NCI-H2171 treated with DMSO at 0.1 percent for 48 hours (cell line): ENCODE data around the gene ENTPD8.
"Not testable (repeated sequence)": the region's sequence is repeated elsewhere in the genome, so short reads cannot be mapped to it uniquely, and the experiment has no call there.

Experiments
- DNase-seq: peaks from one replicate; lab custom pipeline; 2025; lab: John Stamatoyannopoulos, UW

ENTPD8 gene

DNA sequence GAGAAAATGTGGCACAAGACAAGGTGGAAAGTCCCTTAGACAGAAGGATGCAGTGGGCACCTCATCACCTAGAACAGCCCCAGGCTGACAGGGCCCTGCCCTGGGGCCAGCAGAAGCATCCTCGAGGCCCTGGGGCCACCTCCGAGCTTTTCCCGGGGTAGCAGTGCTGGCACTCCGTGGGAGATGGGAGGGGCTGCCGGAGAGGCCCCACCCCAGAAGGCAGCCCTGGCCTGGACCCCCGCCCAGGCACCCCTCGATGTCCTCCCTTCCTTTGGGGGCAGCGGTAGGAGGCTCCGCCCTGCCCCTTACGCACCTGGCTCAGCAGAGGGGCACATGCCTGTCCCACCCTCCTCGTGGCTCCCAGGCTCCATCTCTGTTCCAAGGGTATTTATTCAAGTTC lies 35.7 kb upstream of the ENTPD8 start:
- no peak for DNase-seq

DNA sequence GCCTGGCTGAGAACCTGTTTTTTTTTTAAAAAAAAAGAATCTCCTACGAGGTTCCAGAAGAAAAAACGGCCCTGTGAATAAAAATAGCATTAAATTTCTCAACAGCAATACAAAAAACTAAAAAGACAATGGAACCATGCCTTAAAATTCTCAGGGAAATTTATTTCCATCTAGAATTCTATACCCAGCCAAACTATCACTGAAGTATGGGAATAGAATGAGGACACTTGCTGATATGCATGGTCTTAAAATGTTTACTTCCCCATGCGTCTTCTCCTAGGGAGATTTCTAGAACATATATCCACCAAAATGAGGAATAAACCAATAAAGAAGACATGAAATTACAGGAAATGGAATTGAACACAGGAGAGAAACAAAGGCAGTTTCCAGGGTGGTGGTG lies 34.5 kb upstream of the ENTPD8 start:
- no peak for DNase-seq

DNA sequence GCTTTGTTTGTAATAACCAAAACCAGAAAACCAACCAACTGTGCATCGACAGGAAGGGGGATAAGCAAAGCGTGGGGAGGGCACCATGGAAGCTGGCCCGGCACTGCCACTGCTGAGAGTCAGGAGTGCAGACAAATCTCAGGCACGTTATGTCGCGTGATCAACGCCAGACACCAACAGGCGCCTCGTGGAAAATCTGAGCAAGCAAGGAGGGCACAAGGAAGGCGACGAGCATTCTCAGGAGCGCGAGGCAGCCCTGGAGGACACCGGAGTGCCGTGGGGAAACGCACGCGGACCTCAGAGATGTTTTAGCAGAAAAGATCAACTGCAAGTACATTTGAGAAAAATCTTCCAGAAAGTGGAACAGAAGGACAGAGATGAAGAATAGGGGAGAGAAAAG lies 33.1 kb upstream of the ENTPD8 start:
- no peak for DNase-seq

DNA sequence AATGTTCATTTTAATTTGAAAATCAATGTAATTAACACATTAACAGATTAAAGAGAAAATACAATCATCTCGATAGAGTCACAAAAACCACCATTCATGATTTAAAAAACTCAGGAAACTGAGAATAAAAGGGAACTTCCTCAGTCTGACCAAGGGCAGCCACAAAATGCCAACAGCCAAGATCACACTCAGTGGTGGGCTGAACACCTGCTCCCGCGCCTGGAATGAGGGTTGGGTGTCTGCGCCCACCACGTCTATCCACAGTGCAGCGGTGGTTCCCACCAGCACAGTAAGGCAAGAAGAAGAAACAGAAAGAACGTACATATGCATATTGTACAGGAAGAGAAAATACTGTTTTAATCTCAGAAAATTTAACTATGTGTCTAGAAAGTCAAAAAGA lies 29.6 kb upstream of the ENTPD8 start:
- DNase-seq = no peak

DNA sequence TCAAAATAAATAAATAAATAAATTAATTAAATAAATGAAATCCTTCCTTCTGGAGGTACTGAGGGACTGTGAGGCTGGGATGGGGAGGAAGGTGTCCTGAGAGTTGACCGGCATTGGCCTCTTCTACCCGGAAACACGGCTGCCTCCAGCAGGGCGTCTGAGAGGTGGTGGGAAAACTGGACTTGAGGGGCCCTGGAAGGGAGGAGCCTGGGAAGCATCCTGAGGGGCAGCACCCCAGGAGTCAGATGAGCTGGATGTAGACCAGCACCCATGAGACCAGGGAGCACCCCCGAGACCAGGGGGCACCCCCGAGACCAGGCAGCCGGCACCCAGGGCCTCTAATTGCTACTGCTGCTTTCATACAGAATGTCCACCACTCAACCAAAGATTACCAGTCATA lies 26.7 kb upstream of the ENTPD8 start:
- DNase-seq = no peak

DNA sequence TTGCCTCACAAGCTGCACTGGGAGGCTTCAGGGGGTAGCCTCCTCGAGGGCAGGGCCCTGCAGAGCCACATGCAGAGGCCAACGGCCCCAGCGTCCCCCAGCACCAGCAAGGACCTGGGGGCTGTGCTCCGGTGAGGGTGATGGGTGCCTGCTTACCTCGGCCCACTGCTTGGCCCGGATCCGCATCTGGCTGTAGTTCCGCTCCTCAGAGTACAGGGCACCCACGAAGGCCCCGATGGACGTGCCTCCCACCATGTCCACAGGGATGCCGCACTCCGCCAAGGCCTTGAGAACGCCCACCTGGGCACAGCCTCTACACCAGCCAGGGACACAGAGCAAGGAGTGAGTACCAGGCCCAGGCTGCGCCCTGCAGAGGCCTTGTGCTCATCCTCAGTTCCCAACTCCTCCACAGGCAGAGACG lies 26.0 kb upstream of the ENTPD8 start:
- DNase-seq = no peak

DNA sequence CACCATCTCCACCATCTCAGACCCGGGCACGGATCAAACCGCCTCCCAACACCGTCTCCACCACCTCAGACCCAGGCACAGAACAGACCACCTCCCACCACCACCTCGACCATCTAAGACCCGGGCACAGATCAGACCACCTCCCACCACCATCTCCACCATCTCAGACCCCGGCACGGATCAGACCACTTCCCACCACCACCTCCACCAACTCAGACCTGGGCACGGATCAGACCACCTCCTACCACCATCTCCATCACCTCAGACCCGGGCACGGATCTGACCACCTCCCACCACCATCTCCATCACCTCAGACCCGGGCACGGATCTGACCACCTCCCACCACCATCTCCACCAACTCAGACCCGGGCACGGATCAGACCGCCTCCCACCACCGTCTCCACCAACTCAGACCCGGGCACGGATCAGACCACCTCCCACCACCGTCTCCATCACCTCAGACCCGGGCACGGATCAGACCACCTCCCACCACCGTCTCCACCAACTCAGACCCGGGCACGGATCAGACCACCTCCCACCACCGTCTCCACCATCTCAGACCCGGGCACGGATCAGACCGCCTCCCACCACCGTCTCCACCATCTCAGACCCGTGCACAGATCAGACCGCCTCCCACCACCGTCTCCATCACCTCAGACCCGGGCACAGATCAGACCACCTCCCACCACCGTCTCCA lies 25.4 kb upstream of the ENTPD8 start:
- not testable (repeated sequence) for DNase-seq

DNA sequence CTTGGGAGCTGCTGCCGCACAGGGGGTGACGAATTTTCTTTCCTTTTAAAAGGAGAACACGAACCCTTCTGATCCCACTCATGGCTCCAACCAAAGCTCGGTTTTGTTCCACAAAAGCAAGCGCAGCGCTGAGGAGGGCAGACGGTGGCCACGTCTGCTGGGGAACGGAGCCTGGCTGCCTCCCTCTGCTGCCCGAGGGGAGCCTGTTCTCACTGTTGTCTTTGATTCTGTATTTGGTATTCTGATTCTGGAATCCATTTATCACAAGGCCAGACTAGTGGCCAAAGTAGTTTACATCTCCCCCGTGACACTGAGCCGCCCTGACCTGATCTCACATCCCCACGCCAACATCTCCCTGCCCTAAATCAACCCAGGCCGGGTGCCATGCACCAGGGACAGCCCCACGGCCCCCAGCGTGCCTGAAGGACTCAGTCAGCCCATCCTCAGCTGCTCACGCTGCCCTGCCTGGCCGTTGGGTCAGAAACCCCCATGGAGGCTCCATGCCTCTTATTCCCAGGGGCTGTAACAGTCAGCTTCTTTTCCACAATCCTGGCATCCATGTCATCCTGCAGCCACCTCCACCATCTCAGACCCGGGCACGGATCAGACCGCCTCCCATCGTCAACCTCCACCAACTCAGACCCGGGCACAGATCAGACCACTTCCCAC lies 24.7 kb upstream of the ENTPD8 start:
- no peak for DNase-seq

DNA sequence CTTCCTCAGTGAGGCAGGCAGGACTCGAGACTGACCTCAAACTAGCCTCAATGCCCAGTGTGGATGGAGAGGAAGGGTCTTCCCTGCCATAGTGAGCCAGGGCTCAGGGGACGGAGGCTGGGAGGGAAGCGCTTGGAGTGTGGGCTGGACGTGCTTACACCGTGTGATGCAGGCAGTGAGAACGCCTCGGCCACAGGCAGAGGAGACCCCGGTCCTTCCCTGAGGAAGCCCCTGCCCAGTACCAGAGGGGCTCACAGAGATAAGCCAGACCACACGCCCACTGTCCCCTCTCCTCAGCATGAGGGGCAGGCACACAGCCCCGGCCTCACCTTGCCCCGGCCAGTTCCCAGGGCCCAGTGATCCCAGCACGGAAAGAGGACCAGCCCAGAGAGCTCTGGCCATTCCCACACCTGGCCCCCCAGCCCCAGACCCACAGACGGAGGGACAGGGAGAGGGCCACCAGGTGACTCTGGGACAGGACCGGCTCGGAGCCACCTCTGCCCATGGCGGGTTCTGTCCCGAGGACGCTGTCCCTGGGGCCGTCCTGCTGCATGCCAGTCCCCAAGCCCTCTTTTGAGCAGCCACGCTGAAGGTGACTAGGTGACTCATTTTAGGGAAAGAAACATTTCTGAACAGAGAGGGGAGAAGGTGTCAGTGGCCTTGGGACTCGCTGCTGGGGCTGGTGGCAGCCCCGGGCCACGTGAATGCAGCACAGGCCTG lies 24.0 kb upstream of the ENTPD8 start:
- no peak for DNase-seq

DNA sequence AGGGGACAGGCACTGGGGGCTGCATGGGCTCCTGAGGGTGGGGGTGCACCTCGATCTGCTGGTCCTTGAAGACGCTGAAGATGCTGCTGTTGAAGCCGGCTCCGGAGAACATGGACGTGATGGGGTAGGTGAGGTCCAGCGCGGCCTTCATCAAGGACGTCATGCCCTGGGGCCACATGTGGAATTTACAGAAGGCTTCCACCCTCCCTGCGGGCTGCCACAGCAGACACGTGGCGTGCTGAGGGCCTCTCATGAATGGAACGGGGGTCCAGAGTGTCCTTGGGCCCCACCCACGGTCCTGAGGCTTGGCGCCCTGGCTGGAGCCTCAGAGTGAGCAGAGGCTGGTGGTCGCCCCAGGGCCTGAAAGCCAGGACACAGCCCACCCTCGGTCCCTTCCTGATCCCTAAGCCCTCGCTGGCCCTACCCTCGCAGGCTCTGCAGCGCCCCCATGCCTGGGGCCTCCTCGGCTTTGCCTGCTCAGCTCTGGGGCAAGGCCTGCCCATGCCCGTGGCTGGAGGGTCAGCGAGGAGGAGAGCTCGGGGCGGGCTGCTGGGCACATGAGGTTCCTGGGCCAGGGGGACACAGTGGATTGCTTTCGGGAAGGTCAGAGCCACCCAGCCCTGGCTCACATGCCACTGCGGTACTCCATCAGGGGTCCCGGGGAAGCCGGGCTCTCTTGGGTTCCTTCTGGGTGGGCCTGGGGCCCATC lies 23.3 kb upstream of the ENTPD8 start:
- no peak for DNase-seq

DNA sequence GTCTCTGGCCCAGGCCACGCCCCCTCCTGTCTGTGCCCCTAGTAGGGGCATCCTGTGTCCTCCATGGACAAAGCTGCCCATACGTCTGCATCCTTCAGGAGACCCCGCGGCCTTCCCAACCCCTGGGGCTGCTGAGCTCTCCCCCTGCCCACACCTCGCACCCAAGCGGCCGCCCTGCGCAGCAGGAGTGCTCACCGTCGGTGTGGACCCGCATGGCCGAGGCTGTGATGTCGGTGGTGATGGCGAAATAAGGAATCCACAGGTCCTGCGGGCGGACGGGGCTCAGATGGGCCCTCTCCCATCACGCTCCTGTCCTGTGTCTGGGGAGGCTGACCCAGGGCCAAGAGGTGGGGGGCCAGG lies 22.8 kb upstream of the ENTPD8 start:
- DNase-seq = no peak

DNA sequence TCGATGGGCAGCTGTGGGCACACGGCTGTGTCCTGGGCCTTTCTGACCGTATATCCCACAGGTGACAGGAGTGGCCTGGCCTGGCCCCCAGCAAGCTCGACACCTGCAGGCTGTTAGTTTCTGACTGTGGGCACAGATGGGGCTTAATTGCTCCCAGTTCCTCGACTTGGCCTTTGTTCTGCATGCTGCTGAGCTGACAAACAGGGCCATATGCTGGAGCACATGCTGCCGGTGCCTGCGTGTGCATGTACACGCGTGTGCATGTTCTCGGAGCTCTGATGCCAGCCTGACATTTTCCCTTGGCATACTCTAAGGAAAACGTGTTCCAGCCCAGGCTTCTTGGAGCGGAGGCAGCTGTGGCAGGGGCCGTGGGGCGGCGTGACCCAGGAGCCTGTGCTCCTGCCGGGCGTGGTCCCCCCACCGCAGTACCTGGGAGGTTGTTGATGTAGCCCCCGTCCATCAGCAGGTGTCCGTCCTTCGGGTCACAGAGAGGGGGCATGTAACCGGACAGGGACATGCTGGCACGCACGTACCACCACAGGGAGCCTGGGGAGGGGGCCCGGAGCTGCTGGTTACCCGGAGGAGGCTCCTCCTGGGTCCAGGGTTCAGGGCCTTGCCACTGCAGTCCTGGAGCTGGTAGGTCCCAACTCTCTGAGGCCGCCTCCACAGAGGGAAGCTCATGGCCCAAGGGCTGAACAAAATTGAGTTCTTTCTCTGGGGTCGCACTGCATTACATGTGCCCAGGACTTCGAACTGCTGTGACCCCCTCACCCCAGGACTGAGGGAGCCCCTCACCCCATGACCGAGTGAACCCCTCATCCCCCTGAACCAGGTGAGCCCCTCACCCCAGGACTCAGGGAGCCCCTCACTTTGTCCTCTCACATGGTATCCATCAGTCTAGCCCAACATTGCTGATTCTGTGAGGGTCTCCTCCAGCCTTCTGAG lies 22.1 kb upstream of the ENTPD8 start:
- peak; percentile 88 for DNase-seq

DNA sequence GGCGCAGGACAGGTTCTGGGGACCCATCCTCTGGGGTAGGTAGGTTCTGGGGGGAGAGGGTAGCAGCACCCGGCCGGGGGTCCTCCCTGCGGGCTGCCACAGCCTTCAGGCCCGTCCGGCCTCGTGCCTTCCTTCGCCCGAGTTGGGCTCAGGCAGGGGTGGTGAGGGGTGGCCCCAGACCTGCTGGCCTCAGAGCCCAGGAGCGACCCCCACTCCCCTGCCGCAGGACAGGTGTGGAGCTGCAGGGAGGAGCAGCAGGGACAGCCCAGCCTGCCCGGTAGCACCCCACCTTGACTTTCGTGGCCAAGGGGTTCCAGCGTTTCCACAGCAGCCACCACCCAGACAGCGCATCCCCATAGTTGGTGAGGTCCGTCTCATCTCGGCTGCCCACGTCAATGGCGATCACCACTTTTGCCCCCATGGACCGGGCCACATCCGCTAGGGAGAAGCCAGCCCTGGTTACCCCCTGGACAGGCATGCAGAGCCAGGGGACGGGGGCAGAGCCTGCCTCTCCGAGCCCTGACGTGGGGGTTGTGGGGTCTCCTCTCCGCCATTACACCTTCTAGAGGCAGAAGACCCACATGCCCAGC lies 21.3 kb upstream of the ENTPD8 start:
- no peak for DNase-seq

DNA sequence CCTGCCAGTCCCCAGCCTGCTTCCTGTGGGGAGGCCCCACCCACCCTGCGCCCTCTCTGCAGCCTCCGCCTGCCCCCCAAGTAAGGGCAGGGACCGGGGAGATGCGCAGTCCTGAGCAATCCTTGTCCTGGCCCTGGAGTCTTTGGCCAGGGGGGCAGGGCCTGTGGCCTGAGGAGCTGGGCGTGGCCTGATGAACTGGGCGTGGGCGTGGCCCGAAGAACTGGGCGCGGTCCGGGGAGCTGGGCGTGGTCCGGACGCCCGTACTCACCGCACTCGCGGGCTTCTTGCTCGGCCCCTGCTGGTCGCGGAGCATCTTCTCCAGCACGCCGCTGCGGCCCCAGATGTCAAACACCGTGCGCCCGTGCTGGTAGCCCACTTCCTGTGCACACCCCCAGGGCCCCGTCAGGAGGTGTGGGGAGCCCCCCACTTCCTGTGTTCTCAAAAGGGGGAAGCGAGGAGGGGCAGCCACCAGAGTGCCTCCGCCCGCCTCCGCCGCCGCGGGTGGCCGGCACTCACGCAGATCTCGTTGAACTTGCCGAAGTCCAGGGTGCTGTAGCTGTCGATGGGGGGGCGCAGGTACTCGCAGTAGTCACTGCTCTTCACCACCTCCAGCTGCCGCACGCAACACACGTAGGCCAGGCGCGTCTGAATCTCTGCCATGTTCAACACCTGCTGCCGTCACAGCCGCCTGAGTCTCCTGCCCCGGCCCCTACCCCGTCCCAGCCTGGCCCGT lies 20.7 kb upstream of the ENTPD8 start:
- DNase-seq = no peak

DNA sequence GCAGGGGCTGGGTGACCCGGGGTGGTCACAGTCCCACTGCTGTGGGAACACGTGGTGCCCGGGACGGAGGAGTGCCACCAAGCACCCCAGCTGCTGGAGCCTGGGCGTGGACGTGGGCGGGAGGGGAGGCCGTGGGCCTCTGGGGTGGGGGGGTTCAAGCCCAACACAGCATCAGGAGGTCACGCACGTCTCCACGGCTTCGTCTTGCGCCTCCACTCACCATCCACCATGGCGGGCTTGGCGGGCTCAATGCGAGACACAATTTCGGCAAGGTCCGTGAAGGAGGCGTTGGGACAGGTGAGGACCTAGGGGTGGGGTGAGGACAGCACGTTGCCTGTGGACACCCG lies 20.1 kb upstream of the ENTPD8 start:
- no peak for DNase-seq

DNA sequence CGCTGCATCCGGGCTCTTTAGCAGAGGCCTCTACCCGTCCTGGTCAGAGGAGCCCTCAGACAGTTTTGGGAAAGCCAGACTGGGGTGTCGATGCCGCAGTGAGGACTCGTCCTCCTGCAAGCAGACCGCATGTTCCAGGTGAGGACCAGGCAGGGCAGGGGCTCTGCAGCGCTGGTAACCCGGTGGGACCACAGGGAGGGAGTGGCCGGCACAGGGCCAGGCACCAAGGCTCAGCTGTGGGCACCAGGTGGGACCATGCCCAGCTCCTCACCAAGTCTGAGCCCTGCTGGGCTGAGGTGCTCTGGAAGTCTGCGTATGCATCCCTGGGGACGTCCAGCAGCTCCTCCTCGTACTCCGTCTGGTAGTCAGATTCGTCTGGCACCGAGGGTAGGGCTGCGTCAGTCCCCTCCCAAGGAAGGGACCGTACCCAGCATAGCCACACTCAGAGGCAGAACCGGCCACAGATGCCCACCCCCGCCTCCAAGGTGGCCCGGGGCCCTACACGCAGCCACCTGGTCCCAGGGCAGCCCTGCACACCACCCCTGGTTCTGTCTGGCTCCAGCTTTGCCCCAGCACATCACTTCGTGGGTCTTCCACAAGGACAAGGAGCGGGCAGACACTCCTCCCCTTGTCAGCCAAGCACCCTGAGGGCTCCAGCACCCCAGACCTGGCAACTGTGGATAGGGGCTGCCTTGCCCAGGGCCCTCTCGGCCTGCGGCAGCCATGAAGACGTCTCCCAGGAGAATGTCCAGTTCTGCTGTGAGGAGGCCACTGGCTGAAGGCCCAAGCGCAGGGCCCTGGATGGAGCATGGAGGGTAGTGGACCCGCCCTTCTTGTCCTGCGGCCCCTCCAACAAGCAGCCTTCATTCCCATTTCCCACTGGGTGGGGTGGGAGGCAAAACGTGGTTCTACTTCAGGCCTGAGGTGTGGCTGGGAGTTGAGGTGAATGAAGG lies 19.5 kb upstream of the ENTPD8 start:
- no peak for DNase-seq

DNA sequence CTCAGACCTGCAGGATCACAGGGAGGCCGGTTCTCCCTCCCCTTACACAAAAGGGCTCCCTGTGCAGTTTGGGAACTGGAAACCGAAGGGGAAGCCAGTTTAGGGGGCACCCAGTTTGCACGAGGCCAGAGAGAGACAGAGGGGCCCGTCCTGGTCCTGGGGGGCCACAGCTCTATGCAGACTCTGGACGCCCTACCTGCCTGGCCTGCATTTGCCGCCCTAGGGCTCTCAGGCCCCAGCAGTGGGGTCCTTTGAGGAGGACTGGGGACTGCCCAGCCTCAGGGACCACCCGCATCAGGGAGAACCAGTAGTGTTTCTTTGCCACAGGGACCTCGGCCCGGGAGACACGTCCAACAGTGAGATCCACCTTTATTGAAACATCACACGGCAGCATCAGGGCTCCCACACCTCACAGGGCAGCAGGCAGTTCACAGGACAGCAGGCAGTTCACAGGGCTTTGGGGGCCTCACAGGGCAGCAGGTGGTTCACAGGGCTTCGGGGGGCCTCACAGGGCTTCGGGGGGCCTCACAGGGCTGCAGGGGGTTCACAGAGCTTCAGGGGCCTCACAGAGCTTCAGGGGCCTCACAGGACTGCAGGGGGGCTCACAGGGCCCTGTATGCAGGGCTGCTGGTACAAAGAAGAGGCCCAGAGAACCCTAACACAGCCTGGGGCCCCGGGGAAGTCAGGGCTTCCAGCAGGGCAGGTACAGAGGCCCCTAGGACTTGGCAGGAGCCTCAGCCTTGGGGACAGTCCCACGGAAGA lies 18.6 kb upstream of the ENTPD8 start:
- peak; percentile 42 for DNase-seq

DNA sequence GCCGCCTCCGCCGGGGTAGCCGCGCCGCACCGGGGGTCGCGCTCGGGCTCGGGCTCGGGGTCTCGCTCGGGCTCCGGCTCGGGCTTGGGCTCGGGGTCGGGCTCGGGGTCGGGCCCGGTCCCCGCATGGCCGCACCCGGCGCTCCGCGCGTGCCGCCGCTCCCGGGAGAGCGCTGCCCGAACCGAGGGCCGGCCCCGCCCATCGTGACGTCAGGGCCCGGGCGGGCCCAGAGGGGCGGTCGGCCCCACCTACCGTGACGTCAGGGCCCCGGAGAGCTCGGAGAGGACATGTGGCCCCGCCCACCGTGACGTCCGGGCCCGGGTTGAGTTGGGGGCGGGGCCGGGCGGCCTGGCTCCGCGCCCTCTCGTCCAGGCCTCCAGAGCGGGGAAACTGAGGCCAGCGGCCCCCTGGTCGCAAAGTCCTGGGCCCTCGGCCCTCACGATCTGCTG lies 18.0 kb upstream of the ENTPD8 start, which contains the start of gene NSMF:
TSS of gene NSMF (minus strand) at position 183 of the 449 bp plus-strand sequence. CDS start 232 bp downstream, outside the sequence.
- DNase-seq = peak; percentile 91
